Measurements from ENCODE around the gene ACER1. TPM values are rescaled to one million over a fixed set of nuclear protein-coding genes. Genes with fewer than 3 reads are reported as not detected.
"Not testable (repeated sequence)": the region's sequence is repeated elsewhere in the genome, so short reads cannot be mapped to it uniquely, and the experiment has no call there.

ACER1 gene
- total RNA-seq, 1 donor from 2014 or later = not detected

DNA sequence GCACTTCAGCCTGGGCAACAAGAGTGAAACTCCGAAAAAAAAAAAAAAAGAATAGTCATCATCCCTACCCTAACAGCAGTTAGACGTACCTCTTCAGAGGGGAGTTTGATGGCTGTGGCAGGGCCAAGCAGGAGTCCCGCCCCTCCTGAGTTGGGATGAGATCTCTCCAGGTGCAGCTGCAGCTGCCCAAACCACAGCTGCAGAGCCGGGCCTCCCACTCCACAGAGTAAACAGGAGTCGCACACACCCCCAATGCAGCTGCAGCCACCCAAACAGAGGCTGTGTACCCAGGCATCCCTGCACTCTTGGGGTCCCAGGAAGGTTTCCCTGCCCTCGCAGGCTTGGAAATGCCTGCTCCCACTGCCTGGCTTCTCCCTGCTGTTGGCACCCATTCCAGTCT, 36.2 kb downstream of the ACER1 start:
- peaks cover 3% of the 10 kb centered on the region for H3K36me3 Mint-ChIP-seq
- peaks cover 25% of the 10 kb centered on the region for H3K9me3 Mint-ChIP-seq
- TF ChIP-seq, protein P1, sequence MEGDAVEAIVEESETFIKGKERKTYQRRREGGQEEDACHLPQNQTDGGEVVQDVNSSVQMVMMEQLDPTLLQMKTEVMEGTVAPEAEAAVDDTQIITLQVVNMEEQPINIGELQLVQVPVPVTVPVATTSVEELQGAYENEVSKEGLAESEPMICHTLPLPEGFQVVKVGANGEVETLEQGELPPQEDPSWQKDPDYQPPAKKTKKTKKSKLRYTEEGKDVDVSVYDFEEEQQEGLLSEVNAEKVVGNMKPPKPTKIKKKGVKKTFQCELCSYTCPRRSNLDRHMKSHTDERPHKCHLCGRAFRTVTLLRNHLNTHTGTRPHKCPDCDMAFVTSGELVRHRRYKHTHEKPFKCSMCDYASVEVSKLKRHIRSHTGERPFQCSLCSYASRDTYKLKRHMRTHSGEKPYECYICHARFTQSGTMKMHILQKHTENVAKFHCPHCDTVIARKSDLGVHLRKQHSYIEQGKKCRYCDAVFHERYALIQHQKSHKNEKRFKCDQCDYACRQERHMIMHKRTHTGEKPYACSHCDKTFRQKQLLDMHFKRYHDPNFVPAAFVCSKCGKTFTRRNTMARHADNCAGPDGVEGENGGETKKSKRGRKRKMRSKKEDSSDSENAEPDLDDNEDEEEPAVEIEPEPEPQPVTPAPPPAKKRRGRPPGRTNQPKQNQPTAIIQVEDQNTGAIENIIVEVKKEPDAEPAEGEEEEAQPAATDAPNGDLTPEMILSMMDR (IDR thresholded peaks at IDR 0.05; ENCODE audit: unreplicated experiment) = no peak
- H3K4me3 Mint-ChIP-seq = no peak overlapping the region
- DNase-seq (ENCODE audit: low spot score in 2 of 2, unreplicated experiment in 2 of 2) = no peak
- H3K27me3 Mint-ChIP-seq (ENCODE audit: low read depth) = no peaks in the 10 kb centered on the region
- no peak overlapping the region for H3K27ac Mint-ChIP-seq
- H3K4me1 Mint-ChIP-seq = no peaks in the 10 kb centered on the region

DNA sequence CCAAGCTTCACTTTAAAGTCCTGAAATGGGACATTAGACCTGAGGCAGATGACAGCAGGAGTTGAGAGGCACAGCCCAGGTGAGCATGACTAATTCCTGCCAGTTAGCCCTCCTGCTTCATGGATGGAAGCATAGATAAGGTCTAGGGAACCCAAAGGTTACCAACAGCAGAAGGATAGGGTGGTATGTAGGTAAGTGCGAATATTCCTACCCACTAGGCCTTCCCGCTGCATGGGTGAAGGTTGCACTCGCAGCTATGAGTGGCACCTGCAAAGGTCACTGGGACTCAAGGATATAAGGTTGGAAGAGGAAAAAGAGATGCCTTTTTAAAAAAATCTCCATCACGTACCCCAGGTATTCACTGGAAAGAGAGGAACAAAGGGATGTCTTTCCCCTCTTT, 41.4 kb downstream of the ACER1 start:
- no peak for DNase-seq (ENCODE audit: low spot score in 2 of 2, unreplicated experiment in 2 of 2)
- Mint-ChIP-seq H3K27ac (no peak overlapping the region), H3K4me3 (no peak overlapping the region), H3K27me3 (ENCODE audit: low read depth) (no peaks in the 10 kb centered on the region), H3K4me1 (no peaks in the 10 kb centered on the region), H3K36me3 (peaks cover 6% of the 10 kb centered on the region), H3K9me3 (peaks cover 48% of the 10 kb centered on the region)
- TF ChIP-seq, protein P1 (IDR thresholded peaks at IDR 0.05; ENCODE audit: unreplicated experiment) = no peak

DNA sequence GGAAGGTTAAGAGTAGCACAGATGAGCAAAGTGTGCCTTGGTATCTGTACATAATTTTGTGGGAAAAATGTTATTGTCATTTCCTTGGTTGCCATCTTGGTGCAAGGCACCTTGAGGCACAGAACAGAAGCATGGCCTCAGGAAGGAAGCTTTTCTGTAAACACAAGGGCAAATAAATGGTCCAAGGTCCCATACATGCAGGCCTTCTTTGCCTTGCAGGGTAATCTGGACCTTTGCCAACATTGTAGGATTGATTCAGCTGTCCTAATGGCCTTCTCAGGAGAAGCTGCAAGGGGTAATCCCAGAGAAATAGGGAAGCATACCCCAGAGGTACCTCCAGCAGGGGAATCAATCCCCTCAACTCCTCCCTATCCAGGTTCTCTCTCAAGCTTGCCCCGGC, 44.7 kb downstream of the ACER1 start:
- Mint-ChIP-seq H3K36me3 (peaks cover 4% of the 10 kb centered on the region), H3K9me3 (peaks cover 32% of the 10 kb centered on the region), H3K4me3 (no peak overlapping the region), H3K27me3 (ENCODE audit: low read depth) (no peaks in the 10 kb centered on the region), H3K27ac (no peak overlapping the region), H3K4me1 (no peaks in the 10 kb centered on the region)
- TF ChIP-seq, protein P1 (IDR thresholded peaks at IDR 0.05; ENCODE audit: unreplicated experiment) = no peak
- DNase-seq (ENCODE audit: low spot score in 2 of 2, unreplicated experiment in 2 of 2) = no peak

DNA sequence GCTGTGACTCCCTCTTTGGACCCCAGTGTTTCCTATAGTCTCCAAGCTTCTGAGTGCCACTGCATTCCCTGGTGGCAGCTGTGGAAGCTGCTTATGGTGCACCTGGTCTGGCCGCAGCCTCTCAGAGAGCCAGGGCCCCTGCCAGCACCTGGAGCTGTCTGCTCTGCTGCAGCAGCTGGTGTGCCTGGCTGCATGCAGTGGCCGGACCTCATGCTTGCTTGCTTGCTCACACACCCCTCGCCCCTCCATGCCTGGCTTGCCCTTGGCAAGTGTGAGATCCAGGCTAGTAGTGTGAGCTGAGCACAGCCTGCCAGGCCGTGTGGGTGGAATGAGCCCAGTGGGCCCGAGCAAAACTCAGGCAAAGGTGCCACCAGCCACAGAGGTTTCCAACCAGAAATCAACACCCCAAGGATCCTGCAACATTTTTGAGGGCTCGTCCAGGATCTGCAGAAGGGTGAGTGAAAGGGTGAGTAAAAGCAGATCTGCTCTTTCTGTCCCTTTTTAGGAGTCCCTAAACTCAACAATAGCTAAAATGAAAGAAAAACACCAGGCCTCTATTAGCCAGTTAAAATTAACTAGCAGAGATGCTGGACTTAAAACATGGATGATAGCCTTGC, 46.0 kb downstream of the ACER1 start:
- TF ChIP-seq, protein P1 (IDR thresholded peaks at IDR 0.05; ENCODE audit: unreplicated experiment) = no peak
- Mint-ChIP-seq H3K9me3 (peaks cover 28% of the 10 kb centered on the region), H3K27ac (no peak overlapping the region), H3K4me3 (no peak overlapping the region), H3K27me3 (ENCODE audit: low read depth) (no peaks in the 10 kb centered on the region), H3K36me3 (peaks cover 4% of the 10 kb centered on the region), H3K4me1 (no peaks in the 10 kb centered on the region)
- no peak for DNase-seq (ENCODE audit: low spot score in 2 of 2, unreplicated experiment in 2 of 2)

DNA sequence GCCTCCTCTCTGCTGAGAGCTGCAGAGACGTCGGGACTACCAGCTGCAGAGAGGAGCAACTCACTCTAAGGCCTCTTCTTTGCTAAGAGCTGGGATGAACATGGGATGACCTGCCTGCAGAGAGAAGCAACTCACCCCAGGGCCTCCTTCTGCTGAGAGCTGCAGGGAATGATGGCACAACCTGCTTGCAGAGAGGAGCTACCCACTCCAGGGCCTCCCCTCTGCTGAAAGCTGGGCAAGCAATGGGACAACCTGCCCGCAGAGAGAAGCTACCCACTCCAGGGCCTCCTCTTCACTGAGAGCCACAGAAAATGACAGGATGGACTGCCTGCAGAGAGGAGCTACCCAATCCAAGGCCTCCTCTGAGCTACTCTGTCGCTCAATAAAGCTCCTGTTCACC, 46.7 kb downstream of the ACER1 start:
- Mint-ChIP-seq H3K27ac (no peak overlapping the region), H3K27me3 (ENCODE audit: low read depth) (no peaks in the 10 kb centered on the region), H3K36me3 (peaks cover 1% of the 10 kb centered on the region), H3K9me3 (peaks cover 30% of the 10 kb centered on the region), H3K4me3 (no peak overlapping the region), H3K4me1 (no peaks in the 10 kb centered on the region)
- no peak for DNase-seq (ENCODE audit: low spot score in 2 of 2, unreplicated experiment in 2 of 2)
- TF ChIP-seq, protein P1 (IDR thresholded peaks at IDR 0.05; ENCODE audit: unreplicated experiment) = no peak

DNA sequence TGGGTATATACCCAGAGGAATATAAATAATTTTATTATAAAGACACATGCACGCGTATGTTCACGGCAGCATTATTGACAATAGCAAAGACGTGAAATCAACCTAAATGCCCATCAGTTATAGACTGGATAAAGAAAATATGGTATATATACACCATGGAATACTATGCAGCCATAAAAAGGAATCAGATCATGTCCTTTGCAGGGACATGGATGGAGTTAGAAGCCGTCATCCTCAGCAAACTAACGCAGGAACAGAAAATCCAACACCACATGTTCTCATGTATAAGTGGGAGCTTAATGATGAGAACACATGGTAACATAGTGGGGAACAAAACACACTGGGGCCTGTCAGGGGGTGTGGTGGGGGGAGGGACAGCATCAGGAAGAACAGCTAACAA, 51.0 kb downstream of the ACER1 start:
- not testable (repeated sequence) for H3K36me3 Mint-ChIP-seq; H3K4me3 Mint-ChIP-seq; H3K27me3 Mint-ChIP-seq (ENCODE audit: low read depth); H3K9me3 Mint-ChIP-seq; H3K27ac Mint-ChIP-seq; DNase-seq (ENCODE audit: low spot score in 2 of 2, unreplicated experiment in 2 of 2)
- H3K4me1 Mint-ChIP-seq = peaks cover 16% of the 10 kb centered on the region

Data from mesothelial cell of epicardium (in vitro differentiated cells).